Left ventricle myocardium inferior (tissue), 1 donor: ENCODE data around the gene NT5DC1. TPM values are rescaled to one million over a fixed set of nuclear protein-coding genes. Genes with fewer than 3 reads are reported as not detected.
A peak's percentile ranks its signal among the peaks of the same experiment; 100 is the strongest.

Experiments used
- DNase-seq: peaks from one replicate; pipeline ENCODE4 v3.0.0-alpha.2; 2020
- H3K27ac ChIP-seq: fragments of 200-600 bp; replicated peaks from 2 replicates; pipeline ENCODE4 v1.8.0; 2021
- H3K27me3 ChIP-seq: fragments of 200-600 bp; 2 replicates; pipeline ENCODE4 v1.8.0; 2021; ENCODE audit warnings: low read depth
- H3K36me3 ChIP-seq: fragments of 200-600 bp; 2 replicates; pipeline ENCODE4 v1.8.0; 2021
- H3K4me1 ChIP-seq: fragments of 200-600 bp; 2 replicates; pipeline ENCODE4 v1.8.0; 2021
- H3K4me3 ChIP-seq: fragments of 200-600 bp; 2 replicates; pipeline ENCODE4 v1.8.0; 2021; ENCODE audit warnings: mild to moderate bottlenecking, moderate library complexity
- H3K9me3 ChIP-seq: fragments of 200-600 bp; replicated peaks from 2 replicates; pipeline ENCODE4 v1.8.0; 2021
- CTCF ChIP-seq: fragments of 200-600 bp; IDR thresholded peaks from 2 replicates; pipeline ENCODE4 v1.8.0; 2021; ENCODE audit warnings: antibody characterized with exemption, mild to moderate bottlenecking, borderline replicate concordance
- intact Hi-C: fragments of 100-400 bp; cut with micrococcal nuclease; formaldehyde crosslinking; loops from one replicate; pipeline ENCODE4 v1.11.0; 2022
- total RNA-seq: library from RNA; stranded (reverse); fragmentation: NEBNext Ultra II Directional; extraction: Animal tissue kit (Norgen Biotek cat#: 25700); gene quantifications from one replicate; pipeline ENCODE4 v1.2.1, GENCODE V29; 2021
- donor health status: DM: no; HTN: yes; CAD: no; lungs with severe emphysema.

The NT5DC1 gene
- total RNA-seq, 1 donor from 2014 or later: 64.3 TPM

- TF ChIP-seq CTCF: no peak
- intact Hi-C loops: no loop called here
- H3K9me3 ChIP-seq: no peaks in the 10 kb centered on the region
- H3K27ac ChIP-seq: no peak overlapping the region
- peaks cover 9% of the 10 kb centered on the region for H3K4me1 ChIP-seq
- no peaks in the 10 kb centered on the region for H3K27me3 ChIP-seq
- H3K36me3 ChIP-seq: peaks cover 5% of the 10 kb centered on the region
- peak overlapping the region; percentile 54 for H3K4me3 ChIP-seq
- peak; percentile 89 for DNase-seq
Measured at GRCh38 chr6:116229287-116229913, 128.7 kb downstream of the NT5DC1 start.

DNA sequence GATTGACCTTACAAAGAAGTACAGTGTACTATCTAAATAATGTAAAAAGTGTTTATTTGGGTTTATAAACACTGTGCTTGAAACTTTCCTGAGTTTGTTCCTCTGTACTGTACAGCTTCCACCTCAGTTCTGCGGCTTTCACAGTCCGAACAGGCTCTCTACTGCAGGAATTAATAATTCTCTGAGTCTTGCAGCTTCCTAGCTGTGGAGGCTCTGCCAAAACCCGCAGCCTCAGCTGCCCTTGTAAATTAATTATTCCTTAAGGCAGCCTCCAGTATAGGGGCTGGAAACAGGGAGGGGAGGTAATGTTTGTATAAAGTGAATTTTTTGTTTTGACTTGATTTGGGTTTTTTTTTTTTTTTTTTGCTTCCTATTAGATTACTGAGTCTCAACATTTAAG lies 134.0 kb downstream of the NT5DC1 start:
- Histone ChIP-seq H3K9me3 (no peaks in the 10 kb centered on the region), H3K36me3 (peaks cover 29% of the 10 kb centered on the region), H3K27me3 (no peaks in the 10 kb centered on the region), H3K27ac (no peak overlapping the region), H3K4me1 (peaks cover 9% of the 10 kb centered on the region), H3K4me3 (no peak overlapping the region)
- TF ChIP-seq CTCF: no peak
- intact Hi-C loops: no loop called here
- no peak for DNase-seq

GRCh38 chr6:116238083-116238482 lies 137.4 kb downstream of the NT5DC1 start:
- intact Hi-C loops: no loop called here
- no peaks in the 10 kb centered on the region for H3K27me3 ChIP-seq
- no peak overlapping the region for H3K4me3 ChIP-seq
- H3K27ac ChIP-seq: no peak overlapping the region
- no peaks in the 10 kb centered on the region for H3K9me3 ChIP-seq
- TF ChIP-seq CTCF: no peak
- H3K4me1 ChIP-seq: no peaks in the 10 kb centered on the region
- DNase-seq: no peak
- peaks cover 29% of the 10 kb centered on the region for H3K36me3 ChIP-seq

GRCh38 chr6:116239256-116239655 lies 138.6 kb downstream of the NT5DC1 start:
- TF ChIP-seq CTCF: no peak
- Histone ChIP-seq H3K27ac (no peak overlapping the region), H3K4me1 (no peaks in the 10 kb centered on the region), H3K36me3 (peaks cover 26% of the 10 kb centered on the region), H3K27me3 (no peaks in the 10 kb centered on the region), H3K9me3 (no peaks in the 10 kb centered on the region), H3K4me3 (no peak overlapping the region)
- intact Hi-C loops: no loop called here
- no peak for DNase-seq

DNA sequence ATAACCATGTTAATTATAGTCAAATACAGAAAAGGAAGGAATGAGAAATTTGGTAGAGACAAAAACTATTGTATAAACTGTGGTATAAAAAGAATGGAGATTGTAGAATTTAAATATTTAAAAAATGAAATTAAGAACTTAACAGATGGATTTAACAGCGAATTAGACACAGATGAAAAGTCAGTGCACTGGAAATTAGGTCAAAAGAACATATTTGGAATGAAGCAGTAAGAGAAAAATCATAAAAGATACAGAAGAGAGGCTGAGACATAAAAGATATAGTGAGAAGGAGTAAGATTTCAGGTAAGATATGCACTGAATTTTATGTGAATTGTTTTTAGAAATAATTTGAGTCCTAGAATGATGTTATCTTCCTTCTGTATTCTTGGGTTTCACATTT lies 139.2 kb downstream of the NT5DC1 start:
- H3K36me3 ChIP-seq: peaks cover 23% of the 10 kb centered on the region

More for the DNA sequence above, 139.2 kb downstream of the NT5DC1 start:
- DNase-seq: no peak
- no peaks in the 10 kb centered on the region for H3K9me3 ChIP-seq
- H3K27me3 ChIP-seq: no peaks in the 10 kb centered on the region
- no peak overlapping the region for H3K4me3 ChIP-seq
- TF ChIP-seq CTCF: no peak
- intact Hi-C loops: no loop called here
- no peaks in the 10 kb centered on the region for H3K4me1 ChIP-seq
- H3K27ac ChIP-seq: no peak overlapping the region
